ENCODE results near the gene C6orf163.
"Not testable (repeated sequence)": the region's sequence is repeated elsewhere in the genome, so short reads cannot be mapped to it uniquely, and the experiment has no call there.

The C6orf163 gene

GRCh38 chr6:87344731-87345130 lies at the start of gene C6orf163:
Gene C6orf163, plus strand, starts transcription at chr6:87344813. Its CDS starts 287 bp downstream, at chr6:87345100.
- no peak for DNase-seq

GRCh38 chr6:87297119-87297518 lies 47.5 kb upstream of the C6orf163 start:
- DNase-seq: no peak

GRCh38 chr6:87301277-87301676 lies 43.3 kb upstream of the C6orf163 start:
- not testable (repeated sequence) for DNase-seq

- DNase-seq: no peak
Observed at GRCh38 chr6:87308970-87309369, 35.6 kb upstream of the C6orf163 start.

- DNase-seq: no peak
Observed at GRCh38 chr6:87312860-87313259, 31.8 kb upstream of the C6orf163 start.

- no peak for DNase-seq
Observed at GRCh38 chr6:87315071-87315470, 29.5 kb upstream of the C6orf163 start.

- DNase-seq: no peak
Observed at GRCh38 chr6:87319271-87319987, 25.2 kb upstream of the C6orf163 start.

- DNase-seq: peak; percentile 86
Observed at GRCh38 chr6:87322304-87323212, 22.1 kb upstream of the C6orf163 start, which contains the start of gene SMIM8. Gene SMIM8, plus strand, starts transcription at chr6:87322588. Its CDS starts 14,444 bp downstream, at chr6:87337032.

GRCh38 chr6:87323880-87324279 lies 20.7 kb upstream of the C6orf163 start:
- DNase-seq: not testable (repeated sequence)

- no peak for DNase-seq
Observed at GRCh38 chr6:87330961-87331360, 13.7 kb upstream of the C6orf163 start.

- no peak for DNase-seq
Observed at GRCh38 chr6:87333033-87333432, 11.6 kb upstream of the C6orf163 start.

GRCh38 chr6:87333591-87334181 lies 10.9 kb upstream of the C6orf163 start:
- no peak for DNase-seq

GRCh38 chr6:87334683-87335082 lies 9.9 kb upstream of the C6orf163 start:
- no peak for DNase-seq

GRCh38 chr6:87336367-87336766 lies 8.2 kb upstream of the C6orf163 start:
- no peak for DNase-seq

GRCh38 chr6:87340230-87340629 lies 4.4 kb upstream of the C6orf163 start:
- no peak for DNase-seq

- DNase-seq: no peak
Observed at GRCh38 chr6:87341158-87341557, 3.5 kb upstream of the C6orf163 start.

GRCh38 chr6:87341899-87342298 lies 2.7 kb upstream of the C6orf163 start:
- no peak for DNase-seq

- no peak for DNase-seq
Observed at GRCh38 chr6:87342829-87343228, 1.8 kb upstream of the C6orf163 start.

- DNase-seq: no peak
Observed at GRCh38 chr6:87346700-87347099, 2.1 kb downstream of the C6orf163 start.

GRCh38 chr6:87349896-87350295 lies 5.3 kb downstream of the C6orf163 start:
- DNase-seq: no peak

- no peak for DNase-seq
Observed at GRCh38 chr6:87350516-87350915, 5.9 kb downstream of the C6orf163 start.

GRCh38 chr6:87351583-87351982 lies 7.0 kb downstream of the C6orf163 start:
- DNase-seq: no peak

GRCh38 chr6:87356181-87356580 lies 11.6 kb downstream of the C6orf163 start:
- DNase-seq: no peak

Measured in CD4-positive, alpha-beta T cell treated with Interleukin-12 subunit alpha and Interleukin-12 subunit beta, for 1 hour (primary cell).